ENCODE data around the gene PFN4. TPM values are rescaled to one million over a fixed set of nuclear protein-coding genes. Genes with fewer than 3 reads are reported as not detected.

Gene PFN4
- total and polyA plus RNA-seq, 2 experiments from 2014 or later: 0.28 TPM; not detected in 1

- Histone ChIP-seq H3K79me2 (replicated peaks; ENCODE audit: insufficient read depth) (peaks cover 6% of the 10 kb centered on the region), H3K4me1 (ENCODE audit: insufficient read depth) (peaks cover 22% of the 10 kb centered on the region), H3K36me3 (ENCODE audit: insufficient read depth) (peaks cover 12% of the 10 kb centered on the region), H3K27ac (ENCODE audit: low read depth) (no peak overlapping the region), H3F3A (replicated peaks; ENCODE audit: low read depth) (peaks cover 26% of the 10 kb centered on the region), H2AFZ (no peak overlapping the region), H3K4me3 (no peak overlapping the region), H4K20me1 (replicated peaks; ENCODE audit: insufficient read depth) (no peaks in the 10 kb centered on the region), H3K27me3 (ENCODE audit: insufficient read depth) (no peaks in the 10 kb centered on the region), H3K4me2 (no peak overlapping the region), H3K9me2 (ENCODE audit: insufficient read depth) (no peaks in the 10 kb centered on the region)
- H3K9me3 Mint-ChIP-seq: no peaks in the 10 kb centered on the region
- DNase-seq (ENCODE audit: low spot score) (no peak), ATAC-seq (no peak)
- no peak overlapping the region for H3K4me3 Mint-ChIP-seq
- H3K4me1 Mint-ChIP-seq: peaks cover 28% of the 10 kb centered on the region
- no peak for TF ChIP-seq EZH2phosphoT487 (IDR thresholded peaks at IDR 0.05; ENCODE audit: unreplicated experiment)
- no peak for TF ChIP-seq ZNF331 (CRISPR knock-in tag; IDR thresholded peaks at IDR 0.05; ENCODE audit: low read depth)
- no peak for TF ChIP-seq CTCF (conservative IDR thresholded peaks at IDR 0.05; ENCODE audit: low read depth in 2 of 2)
- TF ChIP-seq STAT1 (IDR thresholded peaks at IDR 0.05; ENCODE audit: unreplicated experiment): no peak
- TF ChIP-seq CREB1 (CRISPR knock-in tag; IDR thresholded peaks at IDR 0.05; ENCODE audit: low read depth): no peak
- no peak for TF ChIP-seq REST (IDR thresholded peaks at IDR 0.05; ENCODE audit: unreplicated experiment)
- no peak for TF ChIP-seq POLR2AphosphoS5 (IDR thresholded peaks at IDR 0.05; ENCODE audit: low read depth)
- TF ChIP-seq ZNF114 (CRISPR knock-in tag; IDR thresholded peaks at IDR 0.05): no peak
- TF ChIP-seq JUNB (IDR thresholded peaks at IDR 0.05; ENCODE audit: unreplicated experiment): no peak
- no peak for TF ChIP-seq ETS1 (IDR thresholded peaks at IDR 0.05)
- TF ChIP-seq EZH2 (IDR thresholded peaks at IDR 0.05; ENCODE audit: low read depth, unreplicated experiment): no peak
- TF ChIP-seq ZNF462 (CRISPR knock-in tag; IDR thresholded peaks at IDR 0.05): no peak
- no peak for TF ChIP-seq NANOG (IDR thresholded peaks at IDR 0.05; ENCODE audit: borderline replicate concordance)
- no peak overlapping the region for H3K27ac Mint-ChIP-seq
- peaks cover 11% of the 10 kb centered on the region for H3K27me3 Mint-ChIP-seq (ENCODE audit: insufficient read depth, low read depth, poor library complexity)
- H3K36me3 Mint-ChIP-seq (ENCODE audit: low read depth): peaks cover 53% of the 10 kb centered on the region
Measured at GRCh38 chr2:24080701-24081100, 42.4 kb downstream of the PFN4 start.

All from GM23338 (cell line).